GM20000 (cell line): Measurements from ENCODE around the gene SGPL1.

Experiments used
- DNase-seq: peaks from one replicate; pipeline ENCODE4 v3.0.0; 2012; ENCODE audit warnings: low spot score
- CTCF ChIP-seq: IDR thresholded peaks from 2 replicates; pipeline ENCODE4 v1.5.1; 2012; ENCODE audit warnings: mild to moderate bottlenecking, control low read depth; ENCODE audit errors: extremely low read depth, missing control alignments

SGPL1 gene

GRCh38 chr10:70837660-70838059 is 21.9 kb downstream of the SGPL1 start:
- no peak for TF ChIP-seq CTCF
- no peak for DNase-seq

- TF ChIP-seq CTCF = no peak
- DNase-seq = no peak
These were observed 22.6 kb downstream of the SGPL1 start for GRCh38 chr10:70838270-70838805.

GRCh38 chr10:70840836-70841235 is 25.1 kb downstream of the SGPL1 start:
- DNase-seq = no peak
- no peak for TF ChIP-seq CTCF

GRCh38 chr10:70843333-70843732 is 27.6 kb downstream of the SGPL1 start:
- no peak for DNase-seq
- TF ChIP-seq CTCF = no peak

- no peak for DNase-seq
These were observed 28.2 kb downstream of the SGPL1 start for GRCh38 chr10:70843776-70844489.

GRCh38 chr10:70845256-70845655 is 29.5 kb downstream of the SGPL1 start:
- no peak for DNase-seq
- no peak for TF ChIP-seq CTCF

More at GRCh38 chr10:70843776-70844489, 28.2 kb downstream of the SGPL1 start:
- no peak for TF ChIP-seq CTCF

GRCh38 chr10:70845816-70846215 is 30.1 kb downstream of the SGPL1 start:
- TF ChIP-seq CTCF = no peak
- no peak for DNase-seq
